DOHH2 (cell line): Measurements from ENCODE around the gene KLHL33.

ENCODE experiments used
- CTCF ChIP-seq: fragments of 200-600 bp; sonication (generic); IDR thresholded peaks from one replicate; pipeline ENCODE4 v1.5.1; 2014; ENCODE audit warnings: antibody characterized with exemption, mild to moderate bottlenecking, low read depth, low read length; ENCODE audit not compliant: poor library complexity, severe bottlenecking
- EZH2phosphoT487 ChIP-seq: fragments of 200-600 bp; sonication (generic); IDR thresholded peaks from 2 replicates; pipeline ENCODE4 v1.6.1; 2017; ENCODE audit warnings: borderline replicate concordance, mild to moderate bottlenecking, antibody characterized with exemption, low read length, moderate library complexity, mixed read lengths

- TF ChIP-seq CTCF (no peak), EZH2phosphoT487 (no peak)
Measured at GRCh38 chr14:20422886-20423285, 13.1 kb downstream of the KLHL33 start.
